Stimulated activated naive CD4-positive, alpha-beta T cell treated with Interleukin-2 at 50 U/mL for 16 hours (primary cell): ENCODE measurements around the gene YBX3.

ENCODE experiments used
- DNase-seq: peaks from one replicate; lab custom pipeline; 2025; lab: John Stamatoyannopoulos, UW

YBX3 gene

DNA sequence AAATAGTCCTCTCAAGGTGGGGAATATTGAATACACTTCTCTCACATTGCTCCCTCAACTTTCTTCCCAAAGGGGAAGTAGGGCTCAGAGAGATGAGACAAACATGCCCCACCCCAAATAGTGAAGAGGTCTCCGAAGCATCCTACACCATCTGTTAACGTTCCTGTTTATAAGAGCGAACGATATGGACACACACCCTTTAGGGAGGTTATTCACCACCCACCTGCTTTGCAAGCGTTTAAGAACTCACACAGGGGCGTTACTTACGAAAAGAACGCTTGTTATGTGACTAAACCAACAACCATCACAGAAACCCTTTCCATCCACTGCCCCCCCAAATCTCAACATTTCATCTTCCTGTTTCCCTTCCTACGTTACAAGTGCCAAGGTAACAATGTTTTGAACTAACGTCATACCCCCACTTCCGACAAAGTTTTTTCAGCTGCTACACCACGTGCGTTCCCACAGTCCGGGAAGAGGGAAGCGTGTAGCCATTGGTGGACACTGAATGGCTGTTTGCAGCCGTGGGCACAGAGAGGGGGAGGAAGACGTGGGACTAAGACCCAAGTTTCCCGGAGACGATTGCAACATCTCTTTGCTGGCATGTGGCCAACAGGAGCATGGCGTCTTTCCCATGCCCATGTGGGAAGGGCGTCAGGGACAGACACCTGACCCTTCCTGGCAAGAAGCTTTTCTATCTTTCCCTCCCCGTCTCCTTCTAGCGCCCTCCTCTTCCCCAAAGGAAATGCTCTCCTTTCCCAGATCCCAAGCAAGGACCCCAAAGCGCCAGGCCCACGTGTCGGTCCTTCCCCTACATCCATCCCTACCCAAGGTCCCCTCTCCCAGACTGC is 1.2 kb downstream of the YBX3 start:
- peak; percentile 20 for DNase-seq

DNA sequence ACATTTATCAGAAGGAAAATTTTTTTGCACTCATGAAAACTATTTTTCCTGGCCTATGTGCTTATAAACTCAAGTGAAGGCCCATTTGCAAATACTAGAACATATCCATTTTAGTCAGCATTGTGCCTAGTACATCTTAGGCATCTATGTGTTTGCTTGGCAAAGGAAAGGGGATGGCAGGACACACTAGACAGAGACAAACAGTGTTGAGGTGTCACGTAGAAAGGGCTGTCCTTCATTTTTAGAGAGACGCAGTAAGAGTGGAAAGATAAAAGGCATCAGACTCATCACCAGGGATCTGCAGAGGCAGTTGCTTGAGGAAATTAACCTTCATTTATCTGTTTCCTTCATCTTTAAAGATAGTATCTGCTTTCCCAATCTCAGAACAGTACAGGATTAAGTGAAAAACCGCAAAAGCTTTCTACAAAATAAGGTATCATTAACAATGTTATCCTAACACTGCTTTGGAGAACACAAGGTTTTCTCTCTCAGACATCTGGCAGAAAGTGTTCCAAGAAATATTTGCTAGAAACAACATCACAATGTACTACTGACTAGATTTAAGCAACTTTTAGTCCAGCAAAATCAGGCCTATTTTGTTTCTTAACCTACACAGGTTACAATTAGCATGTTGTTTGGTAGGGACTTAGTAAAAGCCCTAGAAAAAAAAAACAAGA is 2.0 kb downstream of the YBX3 start:
- no peak for DNase-seq

DNA sequence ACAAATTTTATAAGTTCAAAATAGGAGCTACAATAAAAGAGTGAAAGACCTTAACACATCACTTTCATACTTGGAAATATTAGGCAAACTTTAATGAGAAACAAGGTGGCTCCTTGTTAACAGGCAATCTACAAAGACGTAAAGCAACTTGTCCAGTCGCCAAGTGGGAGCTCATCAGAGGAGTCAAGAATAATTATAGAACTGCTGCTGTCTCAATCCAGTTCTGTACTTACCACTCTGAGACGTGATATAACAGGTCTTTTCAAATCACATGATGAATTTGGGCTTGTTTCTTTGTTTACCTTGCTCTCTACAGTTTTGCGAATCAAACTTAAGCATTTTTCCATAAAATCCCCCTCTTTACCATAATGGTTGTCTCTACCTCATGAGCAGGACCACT is 3.6 kb downstream of the YBX3 start:
- DNase-seq = no peak

DNA sequence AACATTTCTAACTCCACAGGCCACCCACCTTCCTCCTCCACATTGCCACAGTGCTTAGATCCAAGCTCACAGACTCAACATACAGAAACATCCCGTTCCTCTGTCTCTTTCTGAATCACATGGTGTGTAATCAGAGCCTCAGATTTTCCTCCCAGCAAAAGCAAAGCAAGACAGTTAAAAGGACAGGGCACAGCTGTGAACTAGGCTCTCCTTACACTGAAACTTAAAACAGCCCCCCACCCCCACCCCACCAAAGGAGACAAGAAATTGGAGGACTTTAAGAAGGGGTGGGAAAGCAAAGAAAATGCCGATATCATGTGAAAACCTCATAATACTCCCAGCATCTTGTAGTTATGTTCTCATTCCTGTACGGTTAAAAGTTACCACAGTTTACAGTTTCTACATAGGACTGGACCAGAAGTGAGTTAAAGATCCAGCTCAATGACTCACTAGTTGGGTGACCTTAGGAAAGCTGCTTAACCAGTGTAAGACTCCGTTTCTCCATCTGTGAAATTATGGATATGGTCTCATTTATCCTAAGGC is 4.8 kb downstream of the YBX3 start:
- no peak for DNase-seq

DNA sequence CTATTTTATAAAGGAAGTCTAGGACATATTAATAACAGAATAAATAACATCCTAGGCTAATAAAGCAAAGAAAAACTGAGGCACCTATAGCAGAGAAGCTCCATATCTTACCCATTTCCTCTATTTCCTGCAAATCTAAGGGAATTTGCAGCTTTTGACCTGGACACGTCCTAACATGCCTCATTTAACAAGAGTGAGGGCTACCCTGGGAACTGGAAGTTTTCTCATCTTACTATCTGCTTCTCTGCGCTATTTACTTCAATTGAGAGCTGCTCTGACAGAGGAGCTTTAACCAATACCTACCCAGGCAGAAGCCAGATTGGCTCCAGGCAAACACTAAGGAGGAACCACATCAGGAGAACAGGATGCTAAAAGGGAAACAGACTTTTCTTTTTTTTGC is 5.7 kb downstream of the YBX3 start:
- DNase-seq = no peak

DNA sequence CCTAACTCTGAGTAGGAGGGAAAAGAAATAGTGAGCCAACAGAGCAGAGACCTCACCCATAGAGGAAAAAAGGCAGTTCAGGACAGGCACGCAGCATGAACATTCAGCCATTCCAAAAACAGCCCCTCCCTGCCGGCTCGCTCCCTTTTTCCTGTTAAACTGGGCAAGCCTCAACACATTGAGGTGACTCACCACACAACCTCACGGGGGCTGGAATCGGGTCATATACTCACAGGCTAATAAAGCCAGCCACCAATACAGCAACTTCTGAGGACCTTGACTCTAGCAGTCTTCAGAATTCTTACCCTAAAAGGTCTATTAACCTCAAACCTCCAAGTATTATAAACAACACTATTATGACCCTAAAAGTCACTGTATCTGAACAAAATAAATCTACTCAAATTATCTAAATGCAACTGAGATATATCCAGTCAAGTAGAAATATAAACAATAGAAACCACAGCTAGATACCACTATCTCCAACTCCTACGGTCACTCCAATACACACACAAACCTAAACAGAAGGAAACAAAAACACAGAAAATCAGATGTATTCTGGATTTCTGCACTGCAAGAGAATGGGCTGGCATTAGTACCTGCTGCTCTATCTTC is 6.3 kb downstream of the YBX3 start:
- DNase-seq = no peak

DNA sequence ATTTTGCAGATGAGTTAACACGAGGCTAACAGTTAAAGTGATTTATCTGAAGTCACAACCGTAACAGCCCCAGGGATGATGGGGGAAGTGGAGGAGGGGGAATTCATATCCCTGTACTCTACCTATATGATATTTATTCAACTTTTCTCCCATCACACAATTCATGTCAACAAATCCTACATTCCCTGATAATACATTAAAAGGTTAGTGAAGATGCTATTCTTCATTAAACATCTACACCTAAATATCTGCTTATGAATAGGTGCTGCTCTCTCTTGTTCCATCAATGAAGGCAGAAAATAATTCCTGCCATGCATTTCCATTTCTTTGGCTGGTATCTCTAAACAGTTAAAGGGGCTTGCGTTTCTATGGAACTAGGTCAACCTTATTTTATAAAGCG is 6.8 kb downstream of the YBX3 start:
- DNase-seq = no peak

DNA sequence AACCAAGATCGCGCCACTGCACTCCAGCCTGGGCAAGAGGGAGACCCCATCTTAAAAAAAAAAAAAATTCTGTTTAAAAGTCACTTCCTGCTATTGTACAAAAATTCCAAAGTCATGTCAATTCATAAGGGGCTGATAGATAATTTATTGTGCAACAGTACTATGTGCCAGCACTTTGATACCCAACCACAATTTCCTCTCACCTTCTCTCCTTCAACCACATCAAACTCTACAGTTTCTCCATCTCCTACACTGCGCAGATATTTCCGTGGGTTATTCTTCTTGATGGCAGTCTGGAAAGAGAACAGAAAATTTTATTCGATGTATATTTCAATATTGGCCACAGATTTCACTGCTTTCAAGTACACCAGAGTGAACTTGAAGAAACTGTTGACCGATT is 7.6 kb downstream of the YBX3 start:
- DNase-seq = no peak

DNA sequence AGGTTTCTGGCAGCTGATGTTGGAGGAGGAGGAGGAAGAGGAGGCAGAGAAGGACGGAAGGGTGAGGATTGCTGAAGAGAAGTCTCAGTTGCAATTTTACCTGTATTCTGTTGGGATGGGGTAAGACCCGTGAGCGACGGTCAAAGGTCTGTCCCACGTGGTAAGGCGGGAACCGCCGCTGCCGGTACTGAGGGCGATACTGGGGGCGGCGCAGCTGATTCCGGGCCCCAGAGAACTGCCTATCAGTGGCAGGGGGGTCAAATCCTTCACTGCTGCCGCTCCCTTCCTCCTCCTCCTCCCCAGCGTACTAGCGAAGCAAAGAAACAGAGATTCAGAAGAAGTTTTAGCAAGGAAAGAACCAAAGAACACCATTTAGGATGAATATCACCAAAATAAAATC is 13.3 kb downstream of the YBX3 start:
- DNase-seq = no peak

DNA sequence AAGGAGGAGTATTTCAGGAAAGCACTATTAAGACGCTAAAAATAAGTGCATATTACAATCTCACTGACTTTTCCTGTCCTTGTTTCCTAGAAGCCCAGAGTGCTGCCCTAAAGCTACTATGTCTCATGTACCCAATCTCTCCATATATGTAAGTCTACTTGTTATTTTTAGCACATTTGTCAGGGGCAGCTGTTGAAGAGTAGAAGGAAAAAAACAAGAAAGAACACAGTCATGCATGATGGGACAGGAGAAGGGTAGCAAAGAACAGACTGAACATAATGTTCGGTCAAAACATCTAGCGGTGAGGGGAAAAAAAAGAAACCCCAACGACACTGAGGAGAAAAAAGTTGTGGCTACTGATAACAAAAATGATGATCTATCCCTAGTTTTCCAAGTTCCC is 14.3 kb downstream of the YBX3 start:
- DNase-seq = no peak

DNA sequence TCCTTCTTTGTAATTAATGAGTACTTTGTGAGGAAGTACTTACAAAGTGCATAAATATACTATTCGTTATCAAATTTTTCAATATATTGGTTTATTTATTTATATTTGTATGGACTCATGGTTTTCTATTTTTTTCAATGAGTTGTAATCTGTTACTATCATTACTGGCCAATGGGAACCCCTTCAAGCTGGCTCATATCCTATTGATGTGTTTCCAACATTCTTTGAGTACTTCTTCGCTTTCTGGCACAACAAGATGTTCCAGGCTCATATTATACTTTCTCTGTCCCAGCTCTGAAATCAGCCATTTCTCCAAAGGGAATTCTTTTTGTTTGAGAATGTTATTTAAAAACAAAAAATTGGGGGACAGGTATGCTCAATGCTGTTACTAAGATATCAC is 17.5 kb downstream of the YBX3 start:
- no peak for DNase-seq

DNA sequence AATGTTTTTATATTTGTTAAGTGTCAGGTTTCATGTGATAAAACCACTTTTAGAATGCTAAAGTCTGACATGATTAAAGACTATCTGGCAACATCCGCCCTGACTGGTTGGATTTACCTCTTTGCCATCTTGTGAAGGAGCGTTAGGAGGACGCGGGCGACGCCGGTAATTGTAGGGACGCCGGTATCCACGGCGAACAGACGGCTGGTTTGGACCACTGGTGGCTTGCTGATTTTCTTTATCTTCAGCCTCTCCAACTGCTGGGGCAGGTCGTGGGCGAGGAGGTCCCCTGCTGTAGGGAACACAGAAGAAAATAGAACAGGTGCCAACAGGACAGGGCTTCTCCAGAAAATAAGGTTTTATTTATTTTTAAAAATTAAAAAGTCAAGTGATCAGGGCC is 21.3 kb downstream of the YBX3 start:
- no peak for DNase-seq

DNA sequence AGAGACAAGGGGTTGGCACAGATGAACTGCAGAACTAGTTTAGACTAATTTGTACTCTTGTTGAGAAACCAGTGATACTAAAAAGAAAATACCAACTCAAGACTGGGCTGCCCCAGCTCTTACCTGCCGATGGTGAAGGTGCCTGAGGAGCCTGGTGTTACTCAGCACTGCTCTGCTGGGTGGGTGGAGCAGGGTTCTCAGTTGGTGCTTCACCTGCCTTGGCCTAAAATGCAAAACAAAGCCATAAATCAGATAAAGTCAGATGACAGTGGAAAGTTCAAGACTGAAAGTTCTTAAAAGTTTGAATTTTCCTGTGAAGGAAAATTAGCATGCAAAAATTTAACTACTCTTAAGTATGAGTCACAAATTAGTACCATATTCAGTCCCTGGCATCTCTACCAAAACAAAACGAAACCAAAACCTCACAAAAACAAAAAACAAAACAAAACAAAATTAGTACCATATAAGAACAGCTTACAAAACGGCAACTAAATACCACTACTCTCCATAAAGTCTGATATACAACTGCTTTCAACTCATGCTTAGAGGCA is 21.9 kb downstream of the YBX3 start:
- DNase-seq = peak; percentile 45

DNA sequence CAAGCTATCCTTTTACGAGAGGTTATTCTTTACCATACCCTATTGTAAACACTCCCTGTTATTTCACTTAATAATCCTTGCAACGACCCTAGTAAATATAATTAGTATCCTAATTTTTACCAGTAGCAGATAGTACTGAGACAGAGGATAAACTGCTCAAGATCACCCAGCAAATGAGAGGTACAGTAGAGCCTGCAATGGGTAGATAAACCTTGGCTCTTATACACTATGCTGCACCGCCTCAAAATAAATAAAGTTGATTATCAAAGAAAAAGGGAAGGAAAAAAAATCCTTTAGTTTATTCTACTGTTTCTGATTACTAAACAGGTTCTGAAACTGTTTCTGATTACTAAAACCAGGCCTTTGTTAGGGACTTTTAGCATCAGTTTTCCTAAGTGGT is 22.5 kb downstream of the YBX3 start:
- DNase-seq = no peak

DNA sequence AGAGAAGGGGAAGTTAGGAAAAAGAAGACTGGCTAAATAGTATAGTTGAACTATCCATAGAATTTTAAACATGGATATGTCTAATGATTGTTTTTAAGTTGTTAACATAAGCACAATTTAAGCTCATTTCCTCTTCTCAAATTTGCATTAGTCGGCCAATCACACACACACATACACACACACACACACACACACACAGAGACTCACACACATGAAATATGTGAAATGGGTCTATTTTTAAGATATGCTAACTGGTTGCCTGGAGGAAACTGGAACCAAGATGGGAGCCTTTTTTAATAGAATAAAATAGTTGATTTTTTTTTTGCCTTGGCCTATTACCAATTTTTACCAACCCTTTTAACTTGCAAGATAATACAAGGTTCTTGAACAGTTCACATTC is 25.3 kb downstream of the YBX3 start:
- no peak for DNase-seq

DNA sequence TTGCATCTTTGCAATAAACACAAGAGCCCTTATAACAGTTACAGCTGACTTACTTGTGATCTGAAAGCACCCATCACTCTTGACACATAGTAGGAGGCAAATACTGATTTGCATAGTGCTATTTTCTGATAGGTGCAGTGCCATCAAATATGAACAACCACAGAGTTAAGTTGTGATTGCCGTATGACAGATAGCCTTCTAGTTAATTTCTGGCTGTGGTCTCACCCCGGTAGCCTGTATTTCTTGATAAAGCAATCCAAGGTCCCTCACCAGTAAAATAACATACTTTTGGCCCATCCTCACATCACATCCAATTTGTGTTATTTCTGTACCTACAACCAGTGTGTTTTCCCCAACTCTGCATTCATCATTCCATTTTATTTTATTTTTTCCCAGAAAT is 26.0 kb downstream of the YBX3 start:
- no peak for DNase-seq

DNA sequence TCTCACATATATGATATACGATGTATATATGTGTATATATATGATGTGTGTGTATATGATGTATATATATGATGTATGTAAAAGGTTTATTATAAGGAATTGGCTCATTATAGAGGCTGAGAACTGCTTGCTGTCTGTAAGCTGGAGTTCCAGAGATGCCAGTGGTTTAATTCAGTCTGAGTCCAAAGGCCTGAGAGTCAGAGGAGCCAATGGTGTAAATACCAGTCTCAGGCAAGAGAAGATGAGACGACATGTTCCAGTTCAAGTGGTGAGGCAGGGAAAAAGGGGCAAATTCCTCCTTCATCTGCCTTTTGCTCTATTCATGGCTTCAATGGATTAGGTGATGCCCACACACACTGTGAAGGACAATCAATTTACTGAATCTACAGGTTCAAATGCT is 32.2 kb downstream of the YBX3 start:
- no peak for DNase-seq

DNA sequence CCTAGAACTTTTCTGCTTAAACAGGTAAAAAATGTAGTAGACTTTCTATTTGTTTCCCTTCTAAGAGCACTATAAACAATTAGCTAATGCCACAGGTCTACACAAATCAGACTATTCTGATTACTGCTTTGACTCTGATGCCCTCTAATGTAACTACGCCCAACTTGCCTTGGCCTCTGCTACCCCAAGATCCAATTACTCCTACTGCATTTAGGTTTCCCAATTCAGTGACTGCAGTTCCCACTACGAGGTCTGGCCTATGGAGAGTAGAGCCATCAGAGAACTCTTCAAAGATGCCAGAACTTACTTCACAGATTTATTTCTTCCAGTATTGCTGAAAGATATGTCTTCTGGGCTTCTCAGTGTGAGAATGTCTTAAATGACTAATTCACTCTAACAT is 34.0 kb downstream of the YBX3 start:
- DNase-seq = no peak

DNA sequence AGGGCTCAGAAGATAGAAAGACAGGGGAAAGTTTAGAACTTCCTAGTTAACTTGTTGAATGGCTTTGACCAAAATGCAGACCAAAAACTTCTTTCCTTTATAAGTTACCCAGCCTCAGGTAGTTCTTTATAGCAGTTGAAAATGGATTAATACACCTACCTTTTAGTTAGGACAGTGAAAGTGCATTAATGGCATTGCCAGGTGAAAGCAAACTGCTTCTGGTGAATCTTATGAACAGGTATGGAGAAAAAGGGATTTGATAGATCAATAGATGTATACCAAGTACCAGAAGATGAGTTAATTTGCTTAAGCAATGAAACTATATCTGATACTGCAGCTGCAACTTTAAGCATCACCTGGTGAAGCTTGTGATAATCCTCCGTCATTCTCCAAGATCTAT is 35.1 kb downstream of the YBX3 start:
- DNase-seq = no peak

DNA sequence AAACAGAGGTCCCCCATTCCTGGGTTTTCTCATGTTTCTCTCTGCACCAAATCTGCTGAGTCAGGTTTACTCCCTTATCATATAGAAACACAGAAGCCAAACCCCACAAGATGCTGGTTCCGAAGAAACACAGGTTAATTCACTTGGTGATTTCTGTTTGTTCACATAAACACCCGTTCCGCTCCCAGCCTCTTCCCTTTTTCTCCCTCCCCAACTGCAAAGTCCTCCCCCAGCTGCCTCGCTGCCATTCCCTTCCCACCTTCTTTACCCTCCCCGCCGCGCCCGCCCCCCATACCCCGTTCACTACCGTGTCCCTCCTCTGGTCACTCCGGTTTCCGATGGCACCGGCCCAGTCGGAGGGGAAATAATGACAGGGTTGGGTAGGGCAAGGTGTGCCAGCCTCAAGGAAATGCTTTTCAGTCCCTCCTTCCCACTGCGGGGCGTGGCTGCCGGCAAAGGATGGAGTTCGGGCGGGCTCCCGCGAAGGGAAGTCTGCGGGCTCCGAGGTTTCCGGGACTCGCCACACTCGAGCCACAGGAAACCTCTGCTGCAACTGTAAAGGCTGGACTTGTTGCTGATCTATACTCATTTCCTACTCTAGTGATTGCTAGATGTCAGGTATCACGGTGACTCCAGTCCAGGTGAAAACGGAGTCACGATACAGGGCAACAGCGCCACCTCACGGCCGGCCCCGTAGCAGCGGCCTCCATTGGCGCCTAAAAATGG is 49.3 kb downstream of the YBX3 start, which contains the start of gene STYK1:
Gene STYK1, minus strand, starts transcription at position 394 of the 726 bp plus-strand sequence. CDS start 39,434 bp downstream, outside the sequence.
- DNase-seq = peak; percentile 52

DNA sequence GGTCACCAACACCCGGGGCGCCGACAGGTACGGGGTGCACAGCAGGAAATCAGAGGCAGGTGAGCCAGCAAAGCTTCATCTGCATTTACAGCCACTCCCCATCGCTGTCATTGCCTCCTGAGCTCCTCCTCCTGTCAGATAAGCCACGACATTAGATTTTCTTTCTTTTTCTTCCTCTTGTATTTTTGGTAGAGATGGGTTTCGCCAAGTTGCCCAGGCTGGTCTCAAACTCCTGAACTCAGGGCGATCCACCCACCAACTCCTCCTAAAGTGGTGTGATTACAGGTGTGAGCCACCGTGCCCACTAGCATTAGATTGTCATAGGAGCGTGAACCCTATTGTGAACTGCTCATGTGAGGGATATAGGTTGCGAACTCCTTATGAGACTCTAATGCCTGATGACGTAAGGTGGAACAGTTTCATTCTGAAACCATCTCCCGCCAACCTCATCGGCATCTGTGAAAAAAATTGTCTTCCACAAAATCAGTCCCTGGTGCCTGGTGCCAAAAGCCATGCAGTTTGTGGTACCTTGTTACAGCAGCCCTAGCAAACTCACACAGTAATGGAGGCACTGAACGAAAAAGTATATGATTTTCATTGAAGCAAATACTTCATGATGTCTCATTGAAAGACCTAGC is 50.8 kb downstream of the YBX3 start:
- DNase-seq = no peak
